GM21381 (cell line): ENCODE results near the gene ADH4.
"Not testable (repeated sequence)": the region's sequence is repeated elsewhere in the genome, so short reads cannot be mapped to it uniquely, and the experiment has no call there.

Experiments used
- ATAC-seq: cut with Tn5 transposase; IDR thresholded peaks from one replicate; pipeline ENCODE4 v1.9.1; 2021; ENCODE audit warnings: mild to moderate bottlenecking, moderate library complexity; ENCODE audit not compliant: unreplicated experiment

ADH4 gene

GRCh38 chr4:99084595-99084994 is 59.5 kb downstream of the ADH4 start:
- no peak for ATAC-seq

GRCh38 chr4:99082192-99082591 is 61.9 kb downstream of the ADH4 start:
- no peak for ATAC-seq

- not testable (repeated sequence) for ATAC-seq
Observed at GRCh38 chr4:99080869-99081268, 63.2 kb downstream of the ADH4 start.

GRCh38 chr4:99079625-99080295 is 64.3 kb downstream of the ADH4 start:
- ATAC-seq = no peak

GRCh38 chr4:99078931-99079624 is 65.0 kb downstream of the ADH4 start:
- ATAC-seq = no peak

GRCh38 chr4:99078336-99078735 is 65.8 kb downstream of the ADH4 start:
- no peak for ATAC-seq

GRCh38 chr4:99077177-99077576 is 66.9 kb downstream of the ADH4 start:
- no peak for ATAC-seq

- no peak for ATAC-seq
Observed at GRCh38 chr4:99076292-99076976, 67.7 kb downstream of the ADH4 start.

- ATAC-seq = no peak
Observed at GRCh38 chr4:99074816-99075215, 69.3 kb downstream of the ADH4 start.
